HEK293 (cell line): Measurements from ENCODE around the gene DCUN1D5.

Experiments
- CTCF ChIP-seq: fragments of 450-650 bp; formaldehyde crosslinking; IDR thresholded peaks from 2 replicates; pipeline ENCODE4 v1.5.1; 2016; ENCODE audit warnings: missing biosample characterization, missing genetic modification characterization
- PRDM1 ChIP-seq: fragments of 450-650 bp; formaldehyde crosslinking; IDR thresholded peaks from 2 replicates; pipeline ENCODE4; 2016; ENCODE audit warnings: missing biosample characterization, missing genetic modification characterization
- YY1 ChIP-seq: fragments of 450-650 bp; formaldehyde crosslinking; IDR thresholded peaks from 2 replicates; pipeline ENCODE4 v1.5.1; 2018; ENCODE audit warnings: missing biosample characterization, missing genetic modification characterization
- ZFP41 ChIP-seq: fragments of 450-650 bp; formaldehyde crosslinking; IDR thresholded peaks from 2 replicates; pipeline ENCODE4 v1.5.1; 2016; ENCODE audit warnings: missing biosample characterization, missing genetic modification characterization, borderline replicate concordance
- ZNF274 ChIP-seq, 2 experiments: fragments of 200-500 bp in 1 of 2; fragments of 450-650 bp in 1 of 2; sonication (Bioruptor generic) in 1 of 2; formaldehyde crosslinking in 1 of 2; IDR thresholded peaks; 2 replicates each; pipeline versions ENCODE4 v1.5.1 to v1.6.1; 2014 to 2016; ENCODE audit warnings: borderline replicate concordance in 1 of 2, inconsistent platforms in 1 of 2, low read length in 1 of 2, missing biosample characterization in 1 of 2, missing genetic modification characterization in 1 of 2
- ZNF423 ChIP-seq: fragments of 450-650 bp; formaldehyde crosslinking; IDR thresholded peaks from 2 replicates; pipeline ENCODE4 v1.5.1; 2016; ENCODE audit warnings: missing biosample characterization, missing genetic modification characterization
- TF ChIP-seq, protein P1 (sequence below): fragments of 450-650 bp; formaldehyde crosslinking; IDR thresholded peaks from 2 replicates; pipeline ENCODE4 v1.5.1; 2016; ENCODE audit warnings: missing biosample characterization, missing genetic modification characterization

DNA sequence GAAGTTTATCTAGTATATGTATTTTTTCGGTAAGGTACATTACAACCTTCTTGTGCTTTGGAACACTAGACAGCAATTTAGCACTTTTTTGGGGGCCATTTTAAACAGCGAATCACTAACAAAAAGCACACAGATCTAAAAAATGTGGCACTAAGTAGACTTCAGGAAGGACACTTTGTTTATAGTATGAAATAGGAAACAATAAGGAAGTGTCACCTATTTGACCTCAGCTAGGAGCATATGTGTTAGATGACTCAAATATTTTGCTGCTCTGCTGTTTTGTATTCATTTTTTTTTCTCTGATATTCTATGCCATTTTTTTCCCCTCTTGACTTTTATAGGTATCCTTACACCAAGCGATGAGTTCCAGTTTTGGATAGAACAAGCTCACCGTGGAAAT, 22.9 kb upstream of the DCUN1D5 start:
- TF ChIP-seq ZNF274 (IDR thresholded peaks at IDR 0.05; ENCODE audit: low read length) (no peak), ZNF274 (tag by site-specific recombination; IDR thresholded peaks at IDR 0.05; ENCODE audit: borderline replicate concordance) (no peak), PRDM1 (tag by site-specific recombination) (no peak), ZFP41 (tag by site-specific recombination) (no peak), YY1 (tag by site-specific recombination) (no peak), ZNF423 (tag by site-specific recombination) (no peak), CTCF (tag by site-specific recombination) (no peak)
- TF ChIP-seq, protein P1, sequence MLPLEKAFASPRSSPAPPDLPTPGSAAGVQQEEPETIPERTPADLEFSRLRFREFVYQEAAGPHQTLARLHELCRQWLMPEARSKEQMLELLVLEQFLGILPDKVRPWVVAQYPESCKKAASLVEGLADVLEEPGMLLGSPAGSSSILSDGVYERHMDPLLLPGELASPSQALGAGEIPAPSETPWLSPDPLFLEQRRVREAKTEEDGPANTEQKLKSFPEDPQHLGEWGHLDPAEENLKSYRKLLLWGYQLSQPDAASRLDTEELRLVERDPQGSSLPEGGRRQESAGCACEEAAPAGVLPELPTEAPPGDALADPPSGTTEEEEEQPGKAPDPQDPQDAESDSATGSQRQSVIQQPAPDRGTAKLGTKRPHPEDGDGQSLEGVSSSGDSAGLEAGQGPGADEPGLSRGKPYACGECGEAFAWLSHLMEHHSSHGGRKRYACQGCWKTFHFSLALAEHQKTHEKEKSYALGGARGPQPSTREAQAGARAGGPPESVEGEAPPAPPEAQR (tag by site-specific recombination) = no peak
